Fibroblast of upper back skin (primary cell): ENCODE data around the gene BOD1L1.

Experiments
- DNase-seq: peaks from one replicate; pipeline ENCODE4 v3.0.0-alpha.2; 2013

Gene BOD1L1

GRCh38 chr4:13523591-13524503 is 103.7 kb downstream of the BOD1L1 start:
- no peak for DNase-seq

GRCh38 chr4:13523105-13523477 is 104.4 kb downstream of the BOD1L1 start:
- no peak for DNase-seq

- DNase-seq: no peak
Measured at GRCh38 chr4:13522282-13523104, 105.0 kb downstream of the BOD1L1 start.

- DNase-seq: no peak
Measured at GRCh38 chr4:13521047-13521446, 106.5 kb downstream of the BOD1L1 start.
